GM12865 (cell line): ENCODE data around the gene LTBP1.
"Not testable (repeated sequence)": the region's sequence is repeated elsewhere in the genome, so short reads cannot be mapped to it uniquely, and the experiment has no call there.

ENCODE experiments used
- DNase-seq: peaks from one replicate; pipeline ENCODE4 v3.0.0; 2010; ENCODE audit warnings: low read depth
- H3K4me3 ChIP-seq: 2 replicates; pipeline ENCODE4 v1.5.1; 2011; ENCODE audit warnings: mild to moderate bottlenecking, low read depth, low read length, control low read depth
- TF ChIP-seq, protein P1 (sequence below): IDR thresholded peaks from 2 replicates; pipeline ENCODE4 v1.5.1; 2011; ENCODE audit warnings: low read length, control low read depth, low read depth, inconsistent platforms; ENCODE audit not compliant: insufficient read depth; ENCODE audit errors: missing control alignments

Gene LTBP1

GRCh38 chr2:32960647-32961403 lies 14.1 kb downstream of the LTBP1 start:
- DNase-seq = no peak
- TF ChIP-seq, protein P1, sequence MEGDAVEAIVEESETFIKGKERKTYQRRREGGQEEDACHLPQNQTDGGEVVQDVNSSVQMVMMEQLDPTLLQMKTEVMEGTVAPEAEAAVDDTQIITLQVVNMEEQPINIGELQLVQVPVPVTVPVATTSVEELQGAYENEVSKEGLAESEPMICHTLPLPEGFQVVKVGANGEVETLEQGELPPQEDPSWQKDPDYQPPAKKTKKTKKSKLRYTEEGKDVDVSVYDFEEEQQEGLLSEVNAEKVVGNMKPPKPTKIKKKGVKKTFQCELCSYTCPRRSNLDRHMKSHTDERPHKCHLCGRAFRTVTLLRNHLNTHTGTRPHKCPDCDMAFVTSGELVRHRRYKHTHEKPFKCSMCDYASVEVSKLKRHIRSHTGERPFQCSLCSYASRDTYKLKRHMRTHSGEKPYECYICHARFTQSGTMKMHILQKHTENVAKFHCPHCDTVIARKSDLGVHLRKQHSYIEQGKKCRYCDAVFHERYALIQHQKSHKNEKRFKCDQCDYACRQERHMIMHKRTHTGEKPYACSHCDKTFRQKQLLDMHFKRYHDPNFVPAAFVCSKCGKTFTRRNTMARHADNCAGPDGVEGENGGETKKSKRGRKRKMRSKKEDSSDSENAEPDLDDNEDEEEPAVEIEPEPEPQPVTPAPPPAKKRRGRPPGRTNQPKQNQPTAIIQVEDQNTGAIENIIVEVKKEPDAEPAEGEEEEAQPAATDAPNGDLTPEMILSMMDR = no peak

GRCh38 chr2:32962690-32963089 lies 15.9 kb downstream of the LTBP1 start:
- TF ChIP-seq, protein P1 = no peak

More at GRCh38 chr2:32960647-32961403, 14.1 kb downstream of the LTBP1 start:
- H3K4me3 ChIP-seq = no peak overlapping the region

GRCh38 chr2:32963941-32964340 lies 17.2 kb downstream of the LTBP1 start:
- no peak for DNase-seq
- no peak overlapping the region for H3K4me3 ChIP-seq
- TF ChIP-seq, protein P1 = no peak

More at GRCh38 chr2:32962690-32963089, 15.9 kb downstream of the LTBP1 start:
- no peak for DNase-seq
- no peak overlapping the region for H3K4me3 ChIP-seq

GRCh38 chr2:32965523-32966171 lies 18.9 kb downstream of the LTBP1 start:
- DNase-seq = no peak
- TF ChIP-seq, protein P1 = no peak
- no peak overlapping the region for H3K4me3 ChIP-seq

GRCh38 chr2:32969444-32970162 lies 22.9 kb downstream of the LTBP1 start:
- DNase-seq = no peak
- TF ChIP-seq, protein P1 = no peak
- no peak overlapping the region for H3K4me3 ChIP-seq

- not testable (repeated sequence) for H3K4me3 ChIP-seq, DNase-seq
Observed at GRCh38 chr2:32973772-32974171, 27.0 kb downstream of the LTBP1 start.

DNA sequence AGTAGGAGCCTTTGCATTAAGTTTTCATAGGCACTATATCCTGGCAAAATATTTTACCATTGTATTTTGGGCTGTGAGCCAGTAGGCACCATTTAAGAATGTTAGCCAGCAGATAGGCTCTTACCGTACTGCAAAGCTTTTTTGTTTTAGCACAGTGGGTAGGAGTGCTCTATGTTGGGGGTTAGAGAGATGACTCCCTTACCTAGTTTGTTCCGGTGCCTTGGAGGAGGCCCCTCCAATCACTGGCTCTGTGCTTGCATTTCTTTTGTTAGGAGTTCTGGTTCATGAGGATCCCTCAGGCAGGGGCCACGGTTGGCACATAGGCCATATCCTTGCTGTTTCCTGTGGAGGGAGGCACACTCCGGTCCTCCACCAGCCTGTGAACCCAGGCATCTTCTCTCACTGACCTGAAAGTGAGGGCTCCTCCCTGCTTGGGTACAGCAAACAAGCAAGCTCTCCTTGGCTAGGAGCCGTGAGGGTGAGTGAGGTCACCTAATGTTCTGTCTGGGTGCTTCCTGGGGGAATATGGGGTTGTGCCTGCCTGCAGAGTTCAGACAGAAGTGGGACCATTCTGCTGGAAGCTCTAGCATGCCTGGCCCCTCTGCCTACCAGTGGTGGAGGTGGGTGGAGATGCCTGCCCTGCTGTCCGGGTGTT lies 29.8 kb downstream of the LTBP1 start:
- no peak for DNase-seq
- TF ChIP-seq, protein P1 = no peak
- H3K4me3 ChIP-seq = no peak overlapping the region
